ENCODE measurements around the gene OPRD1.
"Not testable (repeated sequence)": the region's sequence is repeated elsewhere in the genome, so short reads cannot be mapped to it uniquely, and the experiment has no call there.

Gene OPRD1

GRCh38 chr1:28792644-28793121 is 19.3 kb upstream of the OPRD1 start:
- peaks cover 6% of the 10 kb centered on the region for H3K27me3 Mint-ChIP-seq (ENCODE audit: low read depth, poor library complexity)
- peaks cover 25% of the 10 kb centered on the region for H3K4me1 Mint-ChIP-seq
- H3K36me3 Mint-ChIP-seq (ENCODE audit: low read depth), result no peaks in the 10 kb centered on the region
- TF ChIP-seq CTCF (IDR thresholded peaks at IDR 0.05), result no peak
- no peak overlapping the region for H3K4me3 Mint-ChIP-seq
- no peak for DNase-seq
- no peak overlapping the region for H3K27ac Mint-ChIP-seq
- no peaks in the 10 kb centered on the region for H3K9me3 Mint-ChIP-seq

GRCh38 chr1:28794582-28794981 is 17.4 kb upstream of the OPRD1 start:
- not testable (repeated sequence) for H3K27me3 Mint-ChIP-seq (ENCODE audit: low read depth, poor library complexity); H3K4me3 Mint-ChIP-seq; H3K27ac Mint-ChIP-seq; DNase-seq; H3K36me3 Mint-ChIP-seq (ENCODE audit: low read depth); H3K9me3 Mint-ChIP-seq
- H3K4me1 Mint-ChIP-seq, result peaks cover 30% of the 10 kb centered on the region

GRCh38 chr1:28796352-28797211 is 15.4 kb upstream of the OPRD1 start:
- H3K27me3 Mint-ChIP-seq (ENCODE audit: low read depth, poor library complexity), result peaks cover 7% of the 10 kb centered on the region
- no peak for DNase-seq
- no peak for TF ChIP-seq CTCF (IDR thresholded peaks at IDR 0.05)
- H3K27ac Mint-ChIP-seq, result no peak overlapping the region
- peaks cover 28% of the 10 kb centered on the region for H3K4me1 Mint-ChIP-seq
- no peaks in the 10 kb centered on the region for H3K36me3 Mint-ChIP-seq (ENCODE audit: low read depth)
- no peaks in the 10 kb centered on the region for H3K9me3 Mint-ChIP-seq
- no peak overlapping the region for H3K4me3 Mint-ChIP-seq

GRCh38 chr1:28800324-28800723 is 11.6 kb upstream of the OPRD1 start:
- TF ChIP-seq CTCF (IDR thresholded peaks at IDR 0.05), result no peak
- Mint-ChIP-seq H3K4me1 (peaks cover 24% of the 10 kb centered on the region), H3K36me3 (ENCODE audit: low read depth) (no peaks in the 10 kb centered on the region), H3K4me3 (no peak overlapping the region), H3K9me3 (peaks cover 9% of the 10 kb centered on the region), H3K27me3 (ENCODE audit: low read depth, poor library complexity) (peaks cover 28% of the 10 kb centered on the region), H3K27ac (no peak overlapping the region)
- no peak for DNase-seq

- Mint-ChIP-seq H3K9me3 (peaks cover 11% of the 10 kb centered on the region), H3K36me3 (ENCODE audit: low read depth) (no peaks in the 10 kb centered on the region)
- TF ChIP-seq CTCF (IDR thresholded peaks at IDR 0.05), result no peak
Observed at GRCh38 chr1:28801461-28801860, 10.5 kb upstream of the OPRD1 start.

GRCh38 chr1:28803051-28803450 is 8.9 kb upstream of the OPRD1 start:
- no peak for DNase-seq
- H3K36me3 Mint-ChIP-seq (ENCODE audit: low read depth), result no peaks in the 10 kb centered on the region
- H3K4me3 Mint-ChIP-seq, result no peak overlapping the region
- TF ChIP-seq CTCF (IDR thresholded peaks at IDR 0.05), result no peak
- H3K27ac Mint-ChIP-seq, result no peak overlapping the region
- H3K9me3 Mint-ChIP-seq, result peaks cover 11% of the 10 kb centered on the region
- H3K27me3 Mint-ChIP-seq (ENCODE audit: low read depth, poor library complexity), result peaks cover 47% of the 10 kb centered on the region
- peaks cover 20% of the 10 kb centered on the region for H3K4me1 Mint-ChIP-seq

More at GRCh38 chr1:28801461-28801860, 10.5 kb upstream of the OPRD1 start:
- H3K27ac Mint-ChIP-seq, result peak overlapping the region; percentile 24
- peaks cover 36% of the 10 kb centered on the region for H3K27me3 Mint-ChIP-seq (ENCODE audit: low read depth, poor library complexity)
- peaks cover 21% of the 10 kb centered on the region for H3K4me1 Mint-ChIP-seq
- DNase-seq, result no peak
- H3K4me3 Mint-ChIP-seq, result no peak overlapping the region
